Osteocyte (in vitro differentiated cells): ENCODE measurements around the gene SP4. TPM values are rescaled to one million over a fixed set of nuclear protein-coding genes. Genes with fewer than 3 reads are reported as not detected.

Source experiments
- DNase-seq: peaks from one replicate; pipeline ENCODE4 v3.0.0; 2021; ENCODE audit warnings: mixed read lengths; ENCODE audit not compliant: unreplicated experiment; ENCODE audit errors: extremely low spot score
- H3K27ac Mint-ChIP-seq: one replicate; pipeline ENCODE4 v1.8.0; 2021; ENCODE audit warnings: mild to moderate bottlenecking, mixed read lengths; ENCODE audit not compliant: unreplicated experiment
- H3K27me3 Mint-ChIP-seq: one replicate; pipeline ENCODE4 v1.8.0; 2021; ENCODE audit warnings: mixed read lengths; ENCODE audit not compliant: unreplicated experiment
- H3K36me3 Mint-ChIP-seq: one replicate; pipeline ENCODE4 v1.8.0; 2021; ENCODE audit warnings: mixed read lengths; ENCODE audit not compliant: unreplicated experiment
- H3K4me1 Mint-ChIP-seq: one replicate; pipeline ENCODE4 v1.8.0; 2021; ENCODE audit warnings: mixed read lengths; ENCODE audit not compliant: unreplicated experiment
- H3K4me3 Mint-ChIP-seq: one replicate; pipeline ENCODE4 v1.8.0; 2021; ENCODE audit warnings: mild to moderate bottlenecking, moderate library complexity, mixed read lengths; ENCODE audit not compliant: unreplicated experiment
- H3K9me3 Mint-ChIP-seq: one replicate; pipeline ENCODE4 v1.8.0; 2021; ENCODE audit warnings: mixed read lengths; ENCODE audit not compliant: unreplicated experiment
- CTCF ChIP-seq: fragments of 200-600 bp; sonication (generic); IDR thresholded peaks from 2 replicates; pipeline ENCODE4 v1.5.0; 2021; ENCODE audit warnings: antibody characterized with exemption, mild to moderate bottlenecking, moderate library complexity
- total RNA-seq: library from RNA; stranded (reverse); gene quantifications from 2 replicates; pipeline ENCODE4 v1.2.1, GENCODE V29; 2021

Gene SP4
- total RNA-seq, 1 donor from 2014 or later = 6.4 TPM

DNA sequence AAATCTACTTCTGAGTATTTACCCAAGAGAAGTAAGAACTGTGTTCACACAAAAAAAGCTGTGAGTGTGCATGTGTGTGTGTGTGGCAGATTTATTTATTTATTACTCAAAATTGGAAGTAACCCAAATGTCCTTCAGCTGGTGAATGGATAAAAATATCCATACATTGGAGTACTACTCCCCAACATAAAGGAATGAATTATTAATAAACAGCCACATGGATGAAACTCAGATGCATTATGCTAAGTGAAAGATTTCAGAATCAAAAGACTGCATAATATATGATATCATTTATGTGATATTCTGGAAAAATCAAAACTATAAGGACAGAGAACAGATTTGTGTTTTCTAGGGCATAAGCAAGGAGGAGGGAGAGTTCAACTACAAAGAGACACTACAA is 67.8 kb downstream of the SP4 start:
- H3K27me3 Mint-ChIP-seq = no peaks in the 10 kb centered on the region
- H3K9me3 Mint-ChIP-seq = peaks cover 29% of the 10 kb centered on the region
- H3K4me3 Mint-ChIP-seq = no peak overlapping the region
- no peak overlapping the region for H3K27ac Mint-ChIP-seq
- H3K4me1 Mint-ChIP-seq = no peaks in the 10 kb centered on the region
- no peak for TF ChIP-seq CTCF
- no peak for DNase-seq
- peaks cover 21% of the 10 kb centered on the region for H3K36me3 Mint-ChIP-seq

DNA sequence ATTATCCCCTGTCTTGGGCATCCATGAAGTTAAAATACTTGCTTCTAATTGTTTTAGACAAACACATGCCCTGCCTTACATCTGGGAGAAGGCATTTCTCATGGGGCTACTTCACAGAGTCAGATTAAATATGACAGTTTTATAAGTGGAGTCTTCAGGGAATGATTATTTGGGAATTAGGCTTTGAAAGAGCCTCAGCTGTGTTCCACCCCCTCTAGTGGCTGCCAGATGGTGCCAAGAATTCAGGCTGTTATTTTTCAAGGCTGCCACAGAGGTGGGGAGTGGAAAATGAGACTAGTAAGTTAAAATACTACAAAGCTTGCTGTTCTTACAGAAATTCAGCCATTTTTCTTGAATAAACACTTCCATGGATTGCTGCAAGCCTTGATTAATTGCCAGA is 69.2 kb downstream of the SP4 start:
- Mint-ChIP-seq H3K36me3 (peaks cover 12% of the 10 kb centered on the region), H3K27me3 (no peaks in the 10 kb centered on the region), H3K9me3 (peaks cover 23% of the 10 kb centered on the region), H3K4me1 (no peaks in the 10 kb centered on the region), H3K27ac (no peak overlapping the region), H3K4me3 (no peak overlapping the region)
- DNase-seq = no peak
- no peak for TF ChIP-seq CTCF

DNA sequence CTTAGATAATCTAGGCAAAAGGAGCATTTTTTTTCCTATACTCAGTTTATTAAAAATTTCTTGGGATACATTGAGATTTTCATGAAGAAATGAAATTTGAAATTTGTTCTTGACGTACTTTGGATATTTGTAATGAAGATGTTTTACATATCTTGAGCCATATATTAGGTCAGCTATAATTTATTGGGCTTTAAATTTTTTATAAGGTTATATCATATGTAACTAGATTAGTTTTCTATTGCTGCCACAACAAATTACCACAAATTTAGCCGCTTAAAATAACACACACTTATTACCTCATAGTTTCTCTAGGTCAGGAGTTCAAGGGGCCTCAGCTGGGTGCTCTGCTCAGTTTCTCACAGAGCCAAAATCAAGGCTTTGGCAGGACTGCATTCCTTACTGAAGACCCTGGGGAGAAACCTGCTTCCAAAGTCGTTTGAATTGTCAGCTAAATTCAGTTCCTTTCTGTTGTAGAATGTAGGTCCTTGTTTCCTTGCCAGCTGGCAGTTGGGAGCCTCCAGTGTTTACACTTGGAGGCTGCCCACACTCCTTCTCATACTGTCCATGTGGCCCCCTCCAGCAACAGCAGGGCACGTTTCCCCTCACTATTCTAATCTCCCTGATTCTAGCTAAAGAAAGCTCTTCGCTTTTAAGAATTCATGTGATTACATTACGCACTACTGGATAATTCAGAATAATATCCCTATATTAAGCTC is 72.4 kb downstream of the SP4 start:
- Mint-ChIP-seq H3K27ac (no peak overlapping the region), H3K36me3 (no peaks in the 10 kb centered on the region), H3K4me3 (no peak overlapping the region), H3K27me3 (no peaks in the 10 kb centered on the region), H3K9me3 (peaks cover 4% of the 10 kb centered on the region), H3K4me1 (no peaks in the 10 kb centered on the region)
- TF ChIP-seq CTCF = no peak
- DNase-seq = no peak

DNA sequence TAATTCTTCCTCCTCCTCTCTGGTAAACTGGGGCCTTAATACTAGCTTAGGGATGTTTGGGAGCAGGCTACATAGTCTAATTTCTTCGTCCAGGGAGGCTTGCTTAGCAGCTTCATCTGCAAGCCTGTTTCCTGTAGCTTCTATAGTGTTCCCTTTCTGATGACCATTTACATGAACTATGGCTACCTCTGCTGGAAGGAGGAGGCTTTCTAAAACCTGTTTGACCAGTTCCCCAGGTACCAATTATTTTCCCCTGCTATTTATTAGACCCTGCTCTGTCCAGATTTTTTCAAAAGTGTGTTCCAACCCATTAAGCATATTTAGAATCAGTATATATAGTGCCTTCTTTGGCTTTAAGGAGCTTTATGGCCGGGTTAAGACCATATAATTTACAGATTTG is 76.1 kb downstream of the SP4 start:
- Mint-ChIP-seq H3K9me3 (peaks cover 5% of the 10 kb centered on the region), H3K27ac (no peak overlapping the region), H3K36me3 (peaks cover 1% of the 10 kb centered on the region), H3K27me3 (no peaks in the 10 kb centered on the region), H3K4me1 (no peaks in the 10 kb centered on the region), H3K4me3 (no peak overlapping the region)
- no peak for TF ChIP-seq CTCF
- DNase-seq = no peak

DNA sequence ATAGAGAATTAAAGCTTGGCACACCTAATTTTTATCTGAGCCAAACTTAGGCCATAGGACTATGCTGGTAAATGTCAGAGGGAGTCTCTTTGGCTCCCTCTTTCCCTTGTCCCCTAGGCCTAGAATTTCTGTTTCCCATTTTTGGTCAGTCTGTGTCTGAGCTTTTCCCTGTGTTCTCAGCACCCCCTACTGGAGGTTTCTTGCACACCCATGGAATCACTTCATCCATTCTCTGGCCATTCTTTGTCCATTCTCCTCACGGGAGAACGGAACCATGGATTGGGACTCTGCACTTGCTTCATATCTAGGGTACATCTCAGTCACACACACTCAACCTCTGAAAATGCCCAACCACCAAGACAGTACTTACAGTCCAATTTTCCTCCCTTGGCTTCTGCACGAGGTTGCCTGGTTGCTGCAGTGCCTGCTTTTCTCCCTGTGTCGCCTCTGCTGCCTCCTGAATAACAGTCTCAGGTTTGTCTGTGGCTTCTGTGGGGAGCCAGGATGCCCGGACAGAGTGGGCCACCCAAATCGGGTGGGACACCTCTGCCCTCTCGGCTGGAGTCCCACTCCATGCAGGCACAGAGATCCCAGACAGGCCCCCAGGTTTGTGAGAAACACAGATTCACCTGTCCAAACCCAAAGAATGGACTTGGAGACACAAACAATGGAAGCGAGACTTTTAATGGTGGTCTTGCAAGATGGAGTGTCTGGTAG is 79.9 kb downstream of the SP4 start:
- Mint-ChIP-seq H3K27me3 (no peaks in the 10 kb centered on the region), H3K4me1 (no peaks in the 10 kb centered on the region), H3K27ac (no peak overlapping the region), H3K9me3 (peaks cover 8% of the 10 kb centered on the region), H3K4me3 (no peak overlapping the region), H3K36me3 (peaks cover 20% of the 10 kb centered on the region)
- TF ChIP-seq CTCF = peak; percentile 58
- no peak for DNase-seq
